Measurements from ENCODE around the gene MAGEF1.

Gene MAGEF1

GRCh38 chr3:184665101-184665500, 46.8 kb downstream of the MAGEF1 start:
- H3K4me1 ChIP-seq (ENCODE audit: low read depth, poor library complexity, severe bottlenecking): no peaks in the 10 kb centered on the region
- H3K27me3 ChIP-seq (ENCODE audit: insufficient read depth, low read depth): no peaks in the 10 kb centered on the region
- no peaks in the 10 kb centered on the region for H3K79me2 ChIP-seq (ENCODE audit: insufficient read depth, low read depth)
- H3K36me3 ChIP-seq (ENCODE audit: insufficient read depth): no peaks in the 10 kb centered on the region
- H3K27ac ChIP-seq: no peak overlapping the region
- no peak overlapping the region for H3K4me3 ChIP-seq (IDR thresholded peaks at IDR 0.05; ENCODE audit: insufficient read depth, low read depth, low read length)
- no peak for TF ChIP-seq CTCF (conservative IDR thresholded peaks at IDR 0.05; ENCODE audit: low read depth, low read length)
- no peak overlapping the region for H3K9ac ChIP-seq
- H3K4me2 ChIP-seq: no peak overlapping the region
- H2AFZ ChIP-seq (ENCODE audit: low read depth): no peak overlapping the region
- no peaks in the 10 kb centered on the region for H4K20me1 ChIP-seq (ENCODE audit: insufficient read depth)

- Histone ChIP-seq H3K79me2 (ENCODE audit: insufficient read depth, low read depth) (no peaks in the 10 kb centered on the region), H3K36me3 (ENCODE audit: insufficient read depth) (no peaks in the 10 kb centered on the region), H4K20me1 (ENCODE audit: insufficient read depth) (no peaks in the 10 kb centered on the region), H3K27me3 (ENCODE audit: insufficient read depth, low read depth) (no peaks in the 10 kb centered on the region), H3K27ac (no peak overlapping the region), H3K4me1 (ENCODE audit: low read depth, poor library complexity, severe bottlenecking) (no peaks in the 10 kb centered on the region), H3K4me3 (IDR thresholded peaks at IDR 0.05; ENCODE audit: insufficient read depth, low read depth, low read length) (no peak overlapping the region), H2AFZ (ENCODE audit: low read depth) (no peak overlapping the region), H3K9ac (no peak overlapping the region), H3K4me2 (no peak overlapping the region)
- no peak for TF ChIP-seq CTCF (conservative IDR thresholded peaks at IDR 0.05; ENCODE audit: low read depth, low read length)
Measured at GRCh38 chr3:184663756-184664155, 48.1 kb downstream of the MAGEF1 start.

GRCh38 chr3:184663356-184663755, 48.5 kb downstream of the MAGEF1 start:
- no peak overlapping the region for H3K27ac ChIP-seq
- no peak overlapping the region for H2AFZ ChIP-seq (ENCODE audit: low read depth)
- no peaks in the 10 kb centered on the region for H3K4me1 ChIP-seq (ENCODE audit: low read depth, poor library complexity, severe bottlenecking)
- H3K36me3 ChIP-seq (ENCODE audit: insufficient read depth): no peaks in the 10 kb centered on the region
- no peaks in the 10 kb centered on the region for H3K79me2 ChIP-seq (ENCODE audit: insufficient read depth, low read depth)
- no peak overlapping the region for H3K4me3 ChIP-seq (IDR thresholded peaks at IDR 0.05; ENCODE audit: insufficient read depth, low read depth, low read length)
- H3K4me2 ChIP-seq: no peak overlapping the region
- no peaks in the 10 kb centered on the region for H4K20me1 ChIP-seq (ENCODE audit: insufficient read depth)
- TF ChIP-seq CTCF (conservative IDR thresholded peaks at IDR 0.05; ENCODE audit: low read depth, low read length): no peak
- no peaks in the 10 kb centered on the region for H3K27me3 ChIP-seq (ENCODE audit: insufficient read depth, low read depth)
- no peak overlapping the region for H3K9ac ChIP-seq

- no peak overlapping the region for H3K27ac ChIP-seq
- no peaks in the 10 kb centered on the region for H3K36me3 ChIP-seq (ENCODE audit: insufficient read depth)
- no peak overlapping the region for H3K4me3 ChIP-seq (IDR thresholded peaks at IDR 0.05; ENCODE audit: insufficient read depth, low read depth, low read length)
- no peaks in the 10 kb centered on the region for H3K79me2 ChIP-seq (ENCODE audit: insufficient read depth, low read depth)
- H3K27me3 ChIP-seq (ENCODE audit: insufficient read depth, low read depth): no peaks in the 10 kb centered on the region
- H4K20me1 ChIP-seq (ENCODE audit: insufficient read depth): no peaks in the 10 kb centered on the region
- no peak for TF ChIP-seq CTCF (conservative IDR thresholded peaks at IDR 0.05; ENCODE audit: low read depth, low read length)
- no peak overlapping the region for H3K4me2 ChIP-seq
- no peak overlapping the region for H3K9ac ChIP-seq
- H2AFZ ChIP-seq (ENCODE audit: low read depth): no peak overlapping the region
- H3K4me1 ChIP-seq (ENCODE audit: low read depth, poor library complexity, severe bottlenecking): no peaks in the 10 kb centered on the region
Measured at GRCh38 chr3:184662187-184662586, 49.7 kb downstream of the MAGEF1 start.

GRCh38 chr3:184660931-184661330, 50.9 kb downstream of the MAGEF1 start:
- Histone ChIP-seq H3K4me3 (IDR thresholded peaks at IDR 0.05; ENCODE audit: insufficient read depth, low read depth, low read length) (no peak overlapping the region), H3K9ac (no peak overlapping the region), H2AFZ (ENCODE audit: low read depth) (no peak overlapping the region), H3K79me2 (ENCODE audit: insufficient read depth, low read depth) (no peaks in the 10 kb centered on the region), H3K4me2 (no peak overlapping the region), H3K36me3 (ENCODE audit: insufficient read depth) (no peaks in the 10 kb centered on the region), H4K20me1 (ENCODE audit: insufficient read depth) (no peaks in the 10 kb centered on the region), H3K27me3 (ENCODE audit: insufficient read depth, low read depth) (no peaks in the 10 kb centered on the region), H3K27ac (no peak overlapping the region), H3K4me1 (ENCODE audit: low read depth, poor library complexity, severe bottlenecking) (no peaks in the 10 kb centered on the region)
- TF ChIP-seq CTCF (conservative IDR thresholded peaks at IDR 0.05; ENCODE audit: low read depth, low read length): no peak
